K562 treated with DMSO at 1 percent for 24 hours (cell line): ENCODE measurements around the gene ZBED6. TPM values are rescaled to one million over a fixed set of nuclear protein-coding genes. Genes with fewer than 3 reads are reported as not detected.

Experiments
- total RNA-seq: library from RNA; unstranded; fragments of 300-600 nt; gene quantifications from 2 replicates; pipeline ENCODE4 v1.2.3, GENCODE V29; 2022; ENCODE audit warnings: low read depth; ENCODE audit not compliant: insufficient read depth

Gene ZBED6
- 1.3 and 2.2 TPM in 2 replicates for total RNA-seq

GRCh38 chr1:203795441-203796235, at the start of gene ZBED6, which contains the start of gene ZC3H11A:
Gene ZBED6 (plus strand): TSS chr1:203795623. CDS start chr1:203797523, 1,900 bp downstream.
Gene ZC3H11A (plus strand): TSS chr1:203795623. CDS start chr1:203817071, 21,448 bp downstream.

GRCh38 chr1:203765029-203765837, 30.2 kb upstream of the ZBED6 start, which contains the start of gene LAX1:
Gene LAX1 (plus strand): TSS chr1:203765183. CDS start chr1:203765566, 383 bp downstream.

Other genes with a start within 250 kb of the ZBED6 start
- gene ATP2B4, start 168.8 kb upstream of the ZBED6 start, total RNA-seq: 14.6 and 18.9 TPM in 2 replicates
- not detected in 2 replicates for gene LAX1, start 30.4 kb upstream of the ZBED6 start, total RNA-seq
- 63.9 and 67.0 TPM in 2 replicates for gene ZC3H11A, start within 50 bp of the ZBED6 start, total RNA-seq
- gene SNRPE, start 66.0 kb downstream of the ZBED6 start, total RNA-seq: 74.2 and 121 TPM in 2 replicates